ENCODE data around the gene XDH. TPM values are rescaled to one million over a fixed set of nuclear protein-coding genes. Genes with fewer than 3 reads are reported as not detected.

Gene XDH
- total and polyA plus RNA-seq, 9 of the 15 experiments (the other 6 are each of a cell fraction or from before 2014, with no cell fraction given): 0.04 to 0.06 TPM; not detected in 7

- Histone ChIP-seq H3K4me2 (ENCODE audit: insufficient read depth, low read length) (no peak overlapping the region), H3K27ac (ENCODE audit: extremely low read depth, low read depth, low read length) (no peak overlapping the region), H3K9me1 (ENCODE audit: control insufficient read depth, insufficient read depth, low read length) (no peaks in the 10 kb centered on the region), H3K4me1 (replicated peaks in 1 of 2; ENCODE audit: control insufficient read depth in 2 of 2, insufficient read depth in 2 of 2, low read length in 2 of 2) (no peaks in the 10 kb centered on the region), H2AFZ (ENCODE audit: low read depth, low read length) (no peak overlapping the region), H4K20me1 (replicated peaks; ENCODE audit: control insufficient read depth, insufficient read depth, low read length) (no peaks in the 10 kb centered on the region), H3K9ac (ENCODE audit: insufficient read depth in 1 of 2, low read depth in 2 of 2, low read length in 2 of 2) (no peak overlapping the region), H3K27me3 (ENCODE audit: control insufficient read depth in 2 of 2, insufficient read depth in 2 of 2, low read length in 2 of 2) (no peaks in the 10 kb centered on the region), H3K79me2 (ENCODE audit: control insufficient read depth, insufficient read depth, low read length) (no peaks in the 10 kb centered on the region), H3K9me3 (replicated peaks; ENCODE audit: control insufficient read depth, insufficient read depth, low read depth, low read length) (no peaks in the 10 kb centered on the region), H3K4me3 (no peak overlapping the region), H3K36me3 (ENCODE audit: control insufficient read depth, insufficient read depth, low read length) (no peaks in the 10 kb centered on the region)
- ChIA-PET POLR2A (no interaction called here), CTCF (ENCODE audit: low intra/inter-chr PET ratio) (no interaction called here)
- intact Hi-C loops (cut with micrococcal nuclease) (no loop called here), in situ Hi-C loops (cut with MboI) (no loop called here)
- no peak for FAIRE-seq
- no TSS peak for BruUV-seq (replicated peaks)
- ATAC-seq: no peak
- WGBS (ENCODE audit: insufficient coverage, low coverage, missing lambda C conversion rate): 0% methylated on average over 2 of the region's 2 CpGs
- TF ChIP-seq KDM2B (CRISPR knock-in tag; IDR thresholded peaks at IDR 0.05): no peak
- DNase-seq (ENCODE audit: extremely low read depth in 1 of 4, low spot score in 3 of 4): no peak
These were observed 55.3 kb downstream of the XDH start for GRCh38 chr2:31359229-31359628.

DNA sequence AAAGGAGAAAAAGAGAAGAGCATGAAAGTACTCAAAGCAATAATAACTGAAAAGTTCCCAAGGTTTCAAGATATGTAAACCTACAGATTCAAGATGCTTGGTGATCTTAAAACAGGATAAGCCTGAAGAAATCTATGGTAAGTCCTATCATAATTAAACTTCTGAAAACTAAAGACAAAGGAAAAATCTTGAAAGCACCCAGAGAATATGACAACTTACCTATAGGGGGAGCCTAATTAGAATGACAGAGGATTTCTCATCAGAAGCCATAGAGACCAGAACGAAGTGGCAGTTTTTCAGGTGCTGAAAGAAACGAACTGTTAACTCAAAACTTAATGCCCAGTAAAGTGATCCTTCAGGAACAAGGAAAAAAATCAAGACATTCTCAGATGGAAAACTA lies 59.7 kb downstream of the XDH start:
- Histone ChIP-seq H3K9me3 (replicated peaks; ENCODE audit: control insufficient read depth, insufficient read depth, low read depth, low read length) (no peaks in the 10 kb centered on the region), H3K4me2 (ENCODE audit: insufficient read depth, low read length) (no peak overlapping the region), H3K27me3 (ENCODE audit: control insufficient read depth in 2 of 2, insufficient read depth in 2 of 2, low read length in 2 of 2) (0 out of 5 replicates have a peak, but pooled peaks cover 0 to 3% of the 10 kb centered on the region in 2 experiments), H3K9ac (ENCODE audit: insufficient read depth in 1 of 2, low read depth in 2 of 2, low read length in 2 of 2) (no peak overlapping the region), H3K79me2 (ENCODE audit: control insufficient read depth, insufficient read depth, low read length) (no peaks in the 10 kb centered on the region), H4K20me1 (replicated peaks; ENCODE audit: control insufficient read depth, insufficient read depth, low read length) (no peaks in the 10 kb centered on the region), H3K36me3 (ENCODE audit: control insufficient read depth, insufficient read depth, low read length) (no peaks in the 10 kb centered on the region), H3K27ac (ENCODE audit: extremely low read depth, low read depth, low read length) (no peak overlapping the region), H3K4me1 (replicated peaks in 1 of 2; ENCODE audit: control insufficient read depth in 2 of 2, insufficient read depth in 2 of 2, low read length in 2 of 2) (no peaks in the 10 kb centered on the region), H3K4me3 (no peak overlapping the region), H2AFZ (ENCODE audit: low read depth, low read length) (no peak overlapping the region), H3K9me1 (ENCODE audit: control insufficient read depth, insufficient read depth, low read length) (no peaks in the 10 kb centered on the region)
- WGBS (ENCODE audit: insufficient coverage, low coverage, missing lambda C conversion rate): 10% methylated on average over 2 of the region's 2 CpGs
- DNase-seq (ENCODE audit: extremely low read depth in 1 of 4, low spot score in 3 of 4) (no peak), ATAC-seq (no peak), FAIRE-seq (no peak)
- intact Hi-C loops (cut with micrococcal nuclease) (no loop called here), in situ Hi-C loops (cut with MboI) (no loop called here)
- ChIA-PET POLR2A (no interaction called here), CTCF (ENCODE audit: low intra/inter-chr PET ratio) (no interaction called here)
- no TSS peak for BruUV-seq (replicated peaks)
- TF ChIP-seq, protein P1, sequence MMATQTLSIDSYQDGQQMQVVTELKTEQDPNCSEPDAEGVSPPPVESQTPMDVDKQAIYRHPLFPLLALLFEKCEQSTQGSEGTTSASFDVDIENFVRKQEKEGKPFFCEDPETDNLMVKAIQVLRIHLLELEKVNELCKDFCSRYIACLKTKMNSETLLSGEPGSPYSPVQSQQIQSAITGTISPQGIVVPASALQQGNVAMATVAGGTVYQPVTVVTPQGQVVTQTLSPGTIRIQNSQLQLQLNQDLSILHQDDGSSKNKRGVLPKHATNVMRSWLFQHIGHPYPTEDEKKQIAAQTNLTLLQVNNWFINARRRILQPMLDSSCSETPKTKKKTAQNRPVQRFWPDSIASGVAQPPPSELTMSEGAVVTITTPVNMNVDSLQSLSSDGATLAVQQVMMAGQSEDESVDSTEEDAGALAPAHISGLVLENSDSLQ (IDR thresholded peaks at IDR 0.05): 0 out of 2 replicates have a peak, but pooled peaks have one; percentile 5
- no peak for TF ChIP-seq ZNF408 (CRISPR knock-in tag; IDR thresholded peaks at IDR 0.05; ENCODE audit: low read depth)
- no peak for TF ChIP-seq MTF1 (CRISPR knock-in tag; IDR thresholded peaks at IDR 0.05; ENCODE audit: borderline replicate concordance)

Data from K562 (cell line).